NCI-H446 (cell line): ENCODE data around the gene PMEL.

ENCODE experiments used
- DNase-seq, 2 experiments: peaks; one replicate each; lab custom pipeline; 2025; lab: John Stamatoyannopoulos, UW

Gene PMEL

GRCh38 chr12:55942055-55942454, 23.8 kb downstream of the PMEL start:
- no peak for DNase-seq

GRCh38 chr12:55940065-55940732, 25.6 kb downstream of the PMEL start:
- peak; percentile 62 to 77 for DNase-seq

GRCh38 chr12:55938826-55939501, 26.9 kb downstream of the PMEL start:
- DNase-seq, result no peak

- no peak for DNase-seq
Measured at GRCh38 chr12:55937981-55938380, 27.9 kb downstream of the PMEL start.

GRCh38 chr12:55935738-55936151, 30.1 kb downstream of the PMEL start:
- DNase-seq, result no peak

- no peak for DNase-seq
Measured at GRCh38 chr12:55934773-55935172, 31.1 kb downstream of the PMEL start.

GRCh38 chr12:55933799-55934742, 31.8 kb downstream of the PMEL start:
- no peak for DNase-seq

GRCh38 chr12:55933169-55933798, 32.6 kb downstream of the PMEL start:
- no peak for DNase-seq

GRCh38 chr12:55932551-55932910, 33.3 kb downstream of the PMEL start:
- no peak for DNase-seq

- DNase-seq, result peak in 1 of 2 experiments; percentile 42
Measured at GRCh38 chr12:55931780-55932550, 33.9 kb downstream of the PMEL start.

- no peak for DNase-seq
Measured at GRCh38 chr12:55931317-55931779, 34.5 kb downstream of the PMEL start.

- peak in 1 of 2 experiments; percentile 71 for DNase-seq
Measured at GRCh38 chr12:55930771-55931316, 35.0 kb downstream of the PMEL start, which contains the start of gene DGKA. TSS of gene DGKA (plus strand) at chr12:55931162. CDS start at chr12:55936504, 5,342 bp downstream.

- no peak for DNase-seq
Measured at GRCh38 chr12:55929306-55929791, 36.5 kb downstream of the PMEL start.

- DNase-seq, result peak in 1 of 2 experiments; percentile 67
Measured at GRCh38 chr12:55927588-55928502, 38.0 kb downstream of the PMEL start, which contains the start of gene PYM1. TSS of gene PYM1 (minus strand) at chr12:55927894. CDS start at chr12:55927761, 133 bp downstream.

GRCh38 chr12:55926738-55927587, 38.9 kb downstream of the PMEL start:
- DNase-seq, result peak; percentile 92 to 94

GRCh38 chr12:55925870-55926737, 39.7 kb downstream of the PMEL start:
- no peak for DNase-seq

GRCh38 chr12:55925371-55925770, 40.5 kb downstream of the PMEL start:
- DNase-seq, result no peak
